Retinal pigment epithelial cell (primary cell): ENCODE data around the gene C14orf119.

Experiments used
- DNase-seq: peaks from one replicate; pipeline ENCODE4 v3.0.0-alpha.2; 2010; ENCODE audit warnings: low read depth
- H3K4me3 ChIP-seq: 2 replicates; pipeline ENCODE4 v1.5.1; 2011; ENCODE audit warnings: mild to moderate bottlenecking, low read length, control low read depth, moderate library complexity
- CTCF ChIP-seq: conservative IDR thresholded peaks from 2 replicates; pipeline ENCODE4 v1.5.1; 2011; ENCODE audit warnings: low read depth, low read length, control low read depth, inconsistent platforms

The C14orf119 gene

GRCh38 chr14:23141706-23142444 is 46.6 kb downstream of the C14orf119 start:
- peak; percentile 97 for DNase-seq
- TF ChIP-seq CTCF = no peak

GRCh38 chr14:23142826-23143225 is 47.5 kb downstream of the C14orf119 start:
- H3K4me3 ChIP-seq = no peak overlapping the region
- no peak for TF ChIP-seq CTCF
- no peak for DNase-seq

More at GRCh38 chr14:23141706-23142444, 46.6 kb downstream of the C14orf119 start:
- no peak overlapping the region for H3K4me3 ChIP-seq

- H3K4me3 ChIP-seq = no peak overlapping the region
- no peak for TF ChIP-seq CTCF
- no peak for DNase-seq
Measured at GRCh38 chr14:23143911-23144310, 48.6 kb downstream of the C14orf119 start.

- DNase-seq = peak; percentile 78
- H3K4me3 ChIP-seq = no peak overlapping the region
- no peak for TF ChIP-seq CTCF
Measured at GRCh38 chr14:23145794-23146350, 50.6 kb downstream of the C14orf119 start.

GRCh38 chr14:23146351-23146910 is 51.1 kb downstream of the C14orf119 start:
- TF ChIP-seq CTCF = no peak
- H3K4me3 ChIP-seq = no peak overlapping the region
- peak; percentile 65 for DNase-seq

GRCh38 chr14:23146980-23147379 is 51.7 kb downstream of the C14orf119 start:
- H3K4me3 ChIP-seq = no peak overlapping the region
- no peak for DNase-seq
- TF ChIP-seq CTCF = no peak

GRCh38 chr14:23147676-23148075 is 52.4 kb downstream of the C14orf119 start:
- TF ChIP-seq CTCF = no peak
- H3K4me3 ChIP-seq = no peak overlapping the region
- DNase-seq = peak; percentile 52
